AG09319 (cell line): ENCODE results near the gene TRANK1.

ENCODE experiments used
- DNase-seq: peaks from one replicate; pipeline ENCODE4 v3.0.0-alpha.2; 2010; ENCODE audit warnings: low read depth; ENCODE audit errors: extremely low read depth
- CTCF ChIP-seq: IDR thresholded peaks from 2 replicates; pipeline ENCODE4 v1.5.1; 2011; ENCODE audit warnings: low read depth, mild to moderate bottlenecking, inconsistent platforms, low read length, moderate library complexity

TRANK1 gene

GRCh38 chr3:36877930-36878685 is 66.7 kb downstream of the TRANK1 start:
- TF ChIP-seq CTCF = no peak
- no peak for DNase-seq

- DNase-seq = no peak
- no peak for TF ChIP-seq CTCF
These were observed 68.5 kb downstream of the TRANK1 start for GRCh38 chr3:36876181-36876936.

GRCh38 chr3:36875397-36875796 is 69.5 kb downstream of the TRANK1 start:
- TF ChIP-seq CTCF = no peak
- no peak for DNase-seq

GRCh38 chr3:36874424-36874823 is 70.4 kb downstream of the TRANK1 start:
- TF ChIP-seq CTCF = no peak

GRCh38 chr3:36871379-36872126 is 73.3 kb downstream of the TRANK1 start:
- DNase-seq = no peak

More at GRCh38 chr3:36874424-36874823, 70.4 kb downstream of the TRANK1 start:
- DNase-seq = no peak

GRCh38 chr3:36868614-36869436 is 76.0 kb downstream of the TRANK1 start:
- peak; percentile 80 for TF ChIP-seq CTCF
- DNase-seq = peak; percentile 24

More at GRCh38 chr3:36871379-36872126, 73.3 kb downstream of the TRANK1 start:
- TF ChIP-seq CTCF = no peak
